Smooth muscle cell (in vitro differentiated cells): ENCODE measurements around the gene FGD4. TPM values are rescaled to one million over a fixed set of nuclear protein-coding genes. Genes with fewer than 3 reads are reported as not detected.

Source experiments
- DNase-seq: peaks from one replicate; lab custom pipeline; 2025; ENCODE audit not compliant: unreplicated experiment; lab: John Stamatoyannopoulos, UW
- H2AFZ ChIP-seq: fragments of 200-600 bp; sonication (generic); 2 replicates; pipeline ENCODE4 v1.6.0; 2016; ENCODE audit warnings: antibody characterized with exemption, low read depth, mild to moderate bottlenecking
- H3F3A ChIP-seq: fragments of 200-600 bp; sonication (generic); 2 replicates; pipeline ENCODE4 v1.6.0; 2017; ENCODE audit warnings: antibody characterized with exemption, low read depth
- H3K27ac ChIP-seq: fragments of 200-600 bp; sonication (generic); 2 replicates; pipeline ENCODE4 v1.5.1; 2016; ENCODE audit warnings: low read depth, mild to moderate bottlenecking
- H3K27me3 ChIP-seq: fragments of 200-600 bp; sonication (generic); 2 replicates; pipeline ENCODE4 v1.6.1; 2016; ENCODE audit warnings: low read depth, mild to moderate bottlenecking
- H3K36me3 ChIP-seq: fragments of 200-600 bp; sonication (generic); 2 replicates; pipeline ENCODE4 v1.5.1; 2016; ENCODE audit warnings: low read depth
- H3K4me1 ChIP-seq: fragments of 200-600 bp; sonication (generic); 2 replicates; pipeline ENCODE4 v1.5.1; 2016; ENCODE audit warnings: low read depth
- H3K4me2 ChIP-seq: fragments of 200-600 bp; sonication (generic); 2 replicates; pipeline ENCODE4 v1.6.0; 2016; ENCODE audit warnings: mild to moderate bottlenecking
- H3K4me3 ChIP-seq: fragments of 200-600 bp; sonication (generic); 2 replicates; pipeline ENCODE4 v1.5.1; 2016; ENCODE audit warnings: mild to moderate bottlenecking
- H3K79me2 ChIP-seq: fragments of 200-600 bp; sonication (generic); 2 replicates; pipeline ENCODE4 v1.6.0; 2016; ENCODE audit warnings: low read depth, mild to moderate bottlenecking
- H3K9ac ChIP-seq: fragments of 200-600 bp; sonication (generic); 2 replicates; pipeline ENCODE4 v1.6.0; 2016; ENCODE audit warnings: low read depth
- H3K9me3 ChIP-seq: fragments of 200-600 bp; sonication (generic); replicated peaks from 2 replicates; pipeline ENCODE4 v1.5.1; 2016; ENCODE audit warnings: low read depth
- H4K20me1 ChIP-seq: fragments of 200-600 bp; sonication (generic); 2 replicates; pipeline ENCODE4 v1.6.0; 2016; ENCODE audit warnings: low read depth
- WGBS: methylation state at CpG from one replicate; pipeline ENCODE4 v1.1.7; 2016; ENCODE audit warnings: low lambda C conversion rate; 5-methylcytosine and 5-hydroxymethylcytosine counted together
- polyA plus RNA-seq: library from polyadenylated mRNA; unstranded; fragments of >200 nt; fragmentation: Nextera tagmentation; extraction: Ambion mirVana; gene quantifications from 2 replicates; pipeline ENCODE4 v1.2.1, GENCODE V29; 2016
- total RNA-seq: library from RNA; depleted of rRNA; stranded (reverse); fragments of >200 nt; gene quantifications from 2 replicates; pipeline ENCODE4 v1.2.3, GENCODE V29; 2014
- TF ChIP-seq, protein P1 (sequence below): fragments of 200-600 bp; sonication (generic); IDR thresholded peaks from 2 replicates; pipeline ENCODE4 v1.5.1; 2017; ENCODE audit warnings: borderline replicate concordance, mild to moderate bottlenecking, antibody characterized with exemption; ENCODE audit not compliant: insufficient read depth, poor library complexity, severe bottlenecking

FGD4 gene
- total and polyA plus RNA-seq, 2 experiments from 2014 or later, result 0.42 to 5.8 TPM

DNA sequence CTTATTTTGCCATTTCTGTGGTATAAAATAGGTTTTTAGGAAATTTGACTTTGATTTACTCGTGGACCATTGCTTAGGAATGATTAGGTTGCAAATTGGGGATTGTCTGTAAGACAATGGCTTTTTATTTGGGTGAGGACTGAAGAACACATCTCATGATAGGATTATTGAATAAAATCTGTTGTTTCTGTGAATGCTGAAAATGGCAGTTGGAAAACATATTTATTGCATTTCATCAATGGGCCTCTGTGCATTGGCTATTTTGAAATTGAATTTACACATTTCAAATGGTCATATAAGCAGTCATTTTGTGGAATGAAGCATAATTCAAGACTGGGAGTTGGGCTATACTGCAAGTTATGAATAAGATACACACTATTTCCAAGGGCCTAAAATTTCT lies 46.0 kb downstream of the FGD4 start:
- Histone ChIP-seq H3K9me3 (no peaks in the 10 kb centered on the region), H3F3A (no peaks in the 10 kb centered on the region), H3K27me3 (no peaks in the 10 kb centered on the region), H3K79me2 (no peaks in the 10 kb centered on the region), H3K36me3 (no peaks in the 10 kb centered on the region), H3K4me2 (no peak overlapping the region), H3K4me3 (no peak overlapping the region), H3K27ac (peak overlapping the region; percentile 76), H3K4me1 (peaks cover 23% of the 10 kb centered on the region), H4K20me1 (no peaks in the 10 kb centered on the region), H3K9ac (no peak overlapping the region), H2AFZ (no peak overlapping the region)
- TF ChIP-seq, protein P1, sequence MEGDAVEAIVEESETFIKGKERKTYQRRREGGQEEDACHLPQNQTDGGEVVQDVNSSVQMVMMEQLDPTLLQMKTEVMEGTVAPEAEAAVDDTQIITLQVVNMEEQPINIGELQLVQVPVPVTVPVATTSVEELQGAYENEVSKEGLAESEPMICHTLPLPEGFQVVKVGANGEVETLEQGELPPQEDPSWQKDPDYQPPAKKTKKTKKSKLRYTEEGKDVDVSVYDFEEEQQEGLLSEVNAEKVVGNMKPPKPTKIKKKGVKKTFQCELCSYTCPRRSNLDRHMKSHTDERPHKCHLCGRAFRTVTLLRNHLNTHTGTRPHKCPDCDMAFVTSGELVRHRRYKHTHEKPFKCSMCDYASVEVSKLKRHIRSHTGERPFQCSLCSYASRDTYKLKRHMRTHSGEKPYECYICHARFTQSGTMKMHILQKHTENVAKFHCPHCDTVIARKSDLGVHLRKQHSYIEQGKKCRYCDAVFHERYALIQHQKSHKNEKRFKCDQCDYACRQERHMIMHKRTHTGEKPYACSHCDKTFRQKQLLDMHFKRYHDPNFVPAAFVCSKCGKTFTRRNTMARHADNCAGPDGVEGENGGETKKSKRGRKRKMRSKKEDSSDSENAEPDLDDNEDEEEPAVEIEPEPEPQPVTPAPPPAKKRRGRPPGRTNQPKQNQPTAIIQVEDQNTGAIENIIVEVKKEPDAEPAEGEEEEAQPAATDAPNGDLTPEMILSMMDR, result no peak
- no peak for DNase-seq
- whole genome bisulfite sequencing, result 75% methylated on average over 1 of the region's 1 CpG

- Histone ChIP-seq H3K9ac (no peak overlapping the region), H3K36me3 (no peaks in the 10 kb centered on the region), H3K9me3 (no peaks in the 10 kb centered on the region), H3K4me3 (no peak overlapping the region), H2AFZ (peak overlapping the region; percentile 26), H3K4me2 (peak overlapping the region; percentile 15), H3K79me2 (no peaks in the 10 kb centered on the region), H3K4me1 (peaks cover 23% of the 10 kb centered on the region), H4K20me1 (no peaks in the 10 kb centered on the region), H3K27ac (peak overlapping the region; percentile 76), H3F3A (no peaks in the 10 kb centered on the region), H3K27me3 (no peaks in the 10 kb centered on the region)
- WGBS, result 61% methylated on average over 14 of the region's 14 CpGs
- TF ChIP-seq, protein P1, result no peak
- no peak for DNase-seq
These were observed 47.2 kb downstream of the FGD4 start for GRCh38 chr12:32446316-32447119.

GRCh38 chr12:32448586-32448985 lies 49.2 kb downstream of the FGD4 start:
- no peaks in the 10 kb centered on the region for H3K36me3 ChIP-seq
- H3K9ac ChIP-seq, result no peak overlapping the region
- no peak overlapping the region for H2AFZ ChIP-seq
- no peaks in the 10 kb centered on the region for H4K20me1 ChIP-seq
- H3K4me2 ChIP-seq, result no peak overlapping the region
- H3K9me3 ChIP-seq, result no peaks in the 10 kb centered on the region
- no peaks in the 10 kb centered on the region for H3K27me3 ChIP-seq
- H3K27ac ChIP-seq, result no peak overlapping the region
- H3K4me3 ChIP-seq, result no peak overlapping the region
- H3K4me1 ChIP-seq, result peaks cover 27% of the 10 kb centered on the region
- DNase-seq, result no peak
- H3K79me2 ChIP-seq, result no peaks in the 10 kb centered on the region
- H3F3A ChIP-seq, result no peaks in the 10 kb centered on the region
- TF ChIP-seq, protein P1, result no peak
- WGBS, result 87% methylated on average over 6 of the region's 6 CpGs

DNA sequence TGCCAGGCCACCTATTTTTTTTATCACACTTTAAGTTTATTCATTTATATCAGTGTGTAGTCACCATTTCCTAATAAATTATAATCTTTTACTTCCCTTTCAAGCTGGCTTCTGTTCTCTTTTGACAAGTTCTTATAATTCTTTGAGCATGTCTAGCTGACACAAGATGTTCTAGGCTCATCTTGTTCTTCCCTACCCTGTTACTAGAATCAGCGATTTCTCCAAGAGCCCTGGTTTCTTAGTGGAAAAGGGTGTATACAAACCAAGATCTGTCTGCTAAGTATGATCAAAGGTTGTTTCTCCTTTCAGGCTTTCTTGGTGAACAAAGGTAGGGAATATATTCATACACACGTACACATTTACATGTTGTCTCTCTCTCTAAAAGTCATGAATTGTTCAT lies 51.0 kb downstream of the FGD4 start:
- 91% methylated on average over 2 of the region's 2 CpGs for WGBS
- Histone ChIP-seq H3F3A (no peaks in the 10 kb centered on the region), H3K79me2 (no peaks in the 10 kb centered on the region), H4K20me1 (no peaks in the 10 kb centered on the region), H3K9ac (no peak overlapping the region), H3K9me3 (no peaks in the 10 kb centered on the region), H2AFZ (no peak overlapping the region), H3K36me3 (no peaks in the 10 kb centered on the region), H3K4me1 (peaks cover 34% of the 10 kb centered on the region), H3K4me3 (no peak overlapping the region), H3K27me3 (no peaks in the 10 kb centered on the region), H3K27ac (no peak overlapping the region), H3K4me2 (no peak overlapping the region)
- no peak for DNase-seq
- TF ChIP-seq, protein P1, result no peak
